Stimulated activated CD4-positive, alpha-beta T cell treated with anti-CD3 and anti-CD28 coated beads, Interleukin-2, amount 100 ng/mL, for 24 hours (primary cell): ENCODE measurements around the gene SHROOM3.
"Not testable (repeated sequence)": the region's sequence is repeated elsewhere in the genome, so short reads cannot be mapped to it uniquely, and the experiment has no call there.

ENCODE experiments used
- DNase-seq, 2 donors: peaks; one replicate each; pipeline ENCODE4 v3.0.0-alpha.2; 2020

The SHROOM3 gene

GRCh38 chr4:76703123-76703490 is 268.1 kb downstream of the SHROOM3 start:
- no peak for DNase-seq

- no peak for DNase-seq
Observed at GRCh38 chr4:76703676-76704075, 268.6 kb downstream of the SHROOM3 start.

GRCh38 chr4:76704133-76704881 is 269.3 kb downstream of the SHROOM3 start:
- DNase-seq, result no peak

- DNase-seq, result no peak
Observed at GRCh38 chr4:76705472-76705871, 270.4 kb downstream of the SHROOM3 start.

GRCh38 chr4:76706581-76706980 is 271.6 kb downstream of the SHROOM3 start:
- no peak for DNase-seq

- DNase-seq, result no peak
Observed at GRCh38 chr4:76708971-76709771, 274.1 kb downstream of the SHROOM3 start.

- DNase-seq, result no peak
Observed at GRCh38 chr4:76709772-76710090, 274.7 kb downstream of the SHROOM3 start.

- no peak for DNase-seq
Observed at GRCh38 chr4:76712564-76712963, 277.5 kb downstream of the SHROOM3 start.

- DNase-seq, result no peak
Observed at GRCh38 chr4:76714226-76714625, 279.2 kb downstream of the SHROOM3 start.

GRCh38 chr4:76716020-76716419 is 281.0 kb downstream of the SHROOM3 start:
- DNase-seq, result no peak

GRCh38 chr4:76716658-76717057 is 281.6 kb downstream of the SHROOM3 start:
- DNase-seq, result no peak

- DNase-seq, result no peak
Observed at GRCh38 chr4:76717431-76717830, 282.4 kb downstream of the SHROOM3 start.

GRCh38 chr4:76718021-76718420 is 283.0 kb downstream of the SHROOM3 start:
- no peak for DNase-seq

- DNase-seq, result no peak
Observed at GRCh38 chr4:76718831-76719230, 283.8 kb downstream of the SHROOM3 start.

- no peak for DNase-seq
Observed at GRCh38 chr4:76720121-76720520, 285.1 kb downstream of the SHROOM3 start.

GRCh38 chr4:76722146-76722545 is 287.1 kb downstream of the SHROOM3 start:
- not testable (repeated sequence) for DNase-seq

GRCh38 chr4:76722838-76723237 is 287.8 kb downstream of the SHROOM3 start:
- no peak for DNase-seq

- DNase-seq, result no peak
Observed at GRCh38 chr4:76723373-76723772, 288.3 kb downstream of the SHROOM3 start.

- DNase-seq, result no peak
Observed at GRCh38 chr4:76723924-76724323, 288.9 kb downstream of the SHROOM3 start.

GRCh38 chr4:76725039-76725438 is 290.0 kb downstream of the SHROOM3 start:
- DNase-seq, result no peak

GRCh38 chr4:76726176-76726575 is 291.1 kb downstream of the SHROOM3 start:
- DNase-seq, result no peak

GRCh38 chr4:76726631-76727030 is 291.6 kb downstream of the SHROOM3 start:
- DNase-seq, result no peak

GRCh38 chr4:76727934-76728333 is 292.9 kb downstream of the SHROOM3 start:
- DNase-seq, result not testable (repeated sequence)

GRCh38 chr4:76729460-76729859 is 294.4 kb downstream of the SHROOM3 start:
- DNase-seq, result no peak

- DNase-seq, result no peak
Observed at GRCh38 chr4:76729980-76730379, 295.0 kb downstream of the SHROOM3 start.
